Panc1 (cell line): ENCODE data around the gene LASP1. TPM values are rescaled to one million over a fixed set of nuclear protein-coding genes. Genes with fewer than 3 reads are reported as not detected.

ENCODE experiments used
- ATAC-seq: fragments of 200-7000 bp; cut with Tn5 transposase; 2 replicates; pipeline ENCODE4 v1.9.1; 2020; ENCODE audit warnings: mild to moderate bottlenecking, moderate library complexity
- BruUV-seq: library from RNA; stranded (reverse); fragments of 400-500 nt; replicated peaks from 2 replicates; lab custom pipeline; 2021; lab: Mats Ljungman, UMichigan
- CTCF ChIA-PET: fragments of 300-600 bp; sonication (Branson Sonifier 250); formaldehyde crosslinking; loops from one replicate; lab custom pipeline; 2022; ENCODE audit warnings: antibody characterized with exemption; lab: Charles Lee
- POLR2A ChIA-PET: fragments of 300-600 bp; sonication (Branson Sonifier 250); formaldehyde crosslinking; loops from one replicate; lab custom pipeline; 2022; ENCODE audit warnings: antibody characterized with exemption; lab: Charles Lee
- DNase-seq: peaks from one replicate; pipeline ENCODE4 v3.0.0-alpha.2; 2010; ENCODE audit warnings: low read depth, low spot score
- H3K27ac ChIP-seq: 2 replicates; pipeline ENCODE4 v1.5.1; 2011; ENCODE audit warnings: mild to moderate bottlenecking, low read length, inconsistent platforms
- H3K27me3 ChIP-seq: fragments of 200-500 bp; sonication (Bioruptor generic); 2 replicates; pipeline ENCODE4 v1.6.0; 2014; ENCODE audit warnings: low read length, inconsistent platforms; ENCODE audit not compliant: control insufficient read depth, insufficient read depth
- H3K36me3 ChIP-seq: fragments of 200-500 bp; sonication (Bioruptor generic); 2 replicates; pipeline ENCODE4 v1.5.1; 2014; ENCODE audit warnings: inconsistent platforms, mild to moderate bottlenecking, low read length, moderate library complexity; ENCODE audit not compliant: control insufficient read depth, insufficient read depth
- H3K4me1 ChIP-seq: 2 replicates; pipeline ENCODE4 v1.5.1; 2011; ENCODE audit warnings: inconsistent platforms, mild to moderate bottlenecking, low read length, moderate library complexity; ENCODE audit not compliant: control insufficient read depth, insufficient read depth
- H3K4me3 ChIP-seq, 2 experiments: 2 replicates each; pipeline ENCODE4 v1.5.1; 2011 to 2012; ENCODE audit warnings: low read depth in 2 of 2, low read length in 2 of 2, mild to moderate bottlenecking in 2 of 2, inconsistent platforms in 1 of 2, moderate library complexity in 1 of 2
- H3K9me3 ChIP-seq: fragments of 200-500 bp; sonication (Bioruptor generic); 2 replicates; pipeline ENCODE4 v1.5.1; 2014; ENCODE audit warnings: low read depth, mild to moderate bottlenecking, inconsistent platforms, low read length, moderate library complexity; ENCODE audit not compliant: control insufficient read depth, insufficient read depth
- POLR2AphosphoS5 ChIP-seq: IDR thresholded peaks from 2 replicates; pipeline ENCODE4 v1.6.1; 2012; ENCODE audit warnings: mild to moderate bottlenecking, low read depth, low read length, moderate library complexity
- SIN3A ChIP-seq: IDR thresholded peaks from 2 replicates; pipeline ENCODE4 v1.6.1; 2012; ENCODE audit warnings: low read depth, mild to moderate bottlenecking, low read length, moderate library complexity, borderline replicate concordance; ENCODE audit not compliant: insufficient read depth
- TCF7L2 ChIP-seq: IDR thresholded peaks from 2 replicates; pipeline ENCODE4 v1.6.1; 2011; ENCODE audit warnings: mild to moderate bottlenecking, low read depth, low read length, inconsistent platforms
- in situ Hi-C: cut with HindIII; loops from 2 replicates; pipeline ENCODE4 v1.10.0; 2016; ENCODE audit warnings: low sequenced_read_pairs, low pct_unique_long_range_greater_than_20kb
- intact Hi-C: fragments of 100-400 bp; cut with micrococcal nuclease; formaldehyde crosslinking; loops from one replicate; pipeline ENCODE4 v1.10.0; 2022; ENCODE audit not compliant: unreplicated experiment
- total RNA-seq: library from RNA; stranded (reverse); gene quantifications from one replicate; pipeline ENCODE4 v1.2.1, GENCODE V29; 2021; ENCODE audit not compliant: unreplicated experiment
- TF ChIP-seq, protein P1 (sequence below), 2 experiments: IDR thresholded peaks; 2 replicates each; pipeline ENCODE4 v1.6.1; 2011 to 2012; ENCODE audit warnings: low read depth in 2 of 2, control low read depth in 1 of 2, low read length in 1 of 2, mild to moderate bottlenecking in 1 of 2, moderate library complexity in 1 of 2; ENCODE audit not compliant: insufficient read depth in 1 of 2
- TF ChIP-seq, protein P2 (sequence below): fragments of 450-650 bp; IDR thresholded peaks from 2 replicates; pipeline ENCODE4 v1.5.1; 2017; ENCODE audit warnings: mild to moderate bottlenecking

The LASP1 gene
- total RNA-seq, 1 experiment from 2014 or later: 112 TPM

DNA sequence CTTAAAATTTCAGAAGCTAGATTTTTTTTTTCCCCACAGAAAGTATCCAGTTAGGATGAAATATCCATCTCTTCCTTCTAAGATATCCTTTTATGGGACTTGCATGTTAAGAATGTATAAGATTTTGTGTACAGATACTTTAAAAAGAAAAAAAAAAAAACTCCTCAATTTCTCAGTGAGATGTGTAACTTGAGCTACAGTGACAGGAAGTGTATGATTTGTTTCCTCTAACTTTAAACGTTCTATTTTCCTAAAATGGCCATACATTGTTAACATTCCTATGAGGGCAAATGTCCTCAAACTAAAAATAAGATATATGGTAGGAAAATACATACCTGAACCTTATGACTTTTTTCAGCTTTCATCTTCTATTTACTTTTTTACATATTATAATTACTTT, 88.5 kb downstream of the LASP1 start:
- CTCF ChIA-PET: no interaction called here
- Histone ChIP-seq H3K4me1 (no peaks in the 10 kb centered on the region; the same call in 1 of the 2 replicates), H3K27me3 (no peaks in the 10 kb centered on the region), H3K9me3 (no peaks in the 10 kb centered on the region), H3K36me3 (no peaks in the 10 kb centered on the region), H3K4me3 (no peak overlapping the region), H3K27ac (no peak overlapping the region)
- DNase-seq: no peak
- intact Hi-C loops: no loop called here
- BruUV-seq: no TSS peak
- POLR2A ChIA-PET: interaction anchor here (0.7 kb wide), 1 partner anchor 883 kb away, joined by 5 read pairs; no protein-coding TSS in a partner anchor
- in situ Hi-C loops: no loop called here
- ATAC-seq: no peak
- TF ChIP-seq, protein P1, sequence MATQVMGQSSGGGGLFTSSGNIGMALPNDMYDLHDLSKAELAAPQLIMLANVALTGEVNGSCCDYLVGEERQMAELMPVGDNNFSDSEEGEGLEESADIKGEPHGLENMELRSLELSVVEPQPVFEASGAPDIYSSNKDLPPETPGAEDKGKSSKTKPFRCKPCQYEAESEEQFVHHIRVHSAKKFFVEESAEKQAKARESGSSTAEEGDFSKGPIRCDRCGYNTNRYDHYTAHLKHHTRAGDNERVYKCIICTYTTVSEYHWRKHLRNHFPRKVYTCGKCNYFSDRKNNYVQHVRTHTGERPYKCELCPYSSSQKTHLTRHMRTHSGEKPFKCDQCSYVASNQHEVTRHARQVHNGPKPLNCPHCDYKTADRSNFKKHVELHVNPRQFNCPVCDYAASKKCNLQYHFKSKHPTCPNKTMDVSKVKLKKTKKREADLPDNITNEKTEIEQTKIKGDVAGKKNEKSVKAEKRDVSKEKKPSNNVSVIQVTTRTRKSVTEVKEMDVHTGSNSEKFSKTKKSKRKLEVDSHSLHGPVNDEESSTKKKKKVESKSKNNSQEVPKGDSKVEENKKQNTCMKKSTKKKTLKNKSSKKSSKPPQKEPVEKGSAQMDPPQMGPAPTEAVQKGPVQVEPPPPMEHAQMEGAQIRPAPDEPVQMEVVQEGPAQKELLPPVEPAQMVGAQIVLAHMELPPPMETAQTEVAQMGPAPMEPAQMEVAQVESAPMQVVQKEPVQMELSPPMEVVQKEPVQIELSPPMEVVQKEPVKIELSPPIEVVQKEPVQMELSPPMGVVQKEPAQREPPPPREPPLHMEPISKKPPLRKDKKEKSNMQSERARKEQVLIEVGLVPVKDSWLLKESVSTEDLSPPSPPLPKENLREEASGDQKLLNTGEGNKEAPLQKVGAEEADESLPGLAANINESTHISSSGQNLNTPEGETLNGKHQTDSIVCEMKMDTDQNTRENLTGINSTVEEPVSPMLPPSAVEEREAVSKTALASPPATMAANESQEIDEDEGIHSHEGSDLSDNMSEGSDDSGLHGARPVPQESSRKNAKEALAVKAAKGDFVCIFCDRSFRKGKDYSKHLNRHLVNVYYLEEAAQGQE (IDR thresholded peaks at IDR 0.05; ENCODE audit: insufficient read depth in 1 of 2, low read depth in 2 of 2, low read length in 1 of 2): no peak
- TF ChIP-seq, protein P2, sequence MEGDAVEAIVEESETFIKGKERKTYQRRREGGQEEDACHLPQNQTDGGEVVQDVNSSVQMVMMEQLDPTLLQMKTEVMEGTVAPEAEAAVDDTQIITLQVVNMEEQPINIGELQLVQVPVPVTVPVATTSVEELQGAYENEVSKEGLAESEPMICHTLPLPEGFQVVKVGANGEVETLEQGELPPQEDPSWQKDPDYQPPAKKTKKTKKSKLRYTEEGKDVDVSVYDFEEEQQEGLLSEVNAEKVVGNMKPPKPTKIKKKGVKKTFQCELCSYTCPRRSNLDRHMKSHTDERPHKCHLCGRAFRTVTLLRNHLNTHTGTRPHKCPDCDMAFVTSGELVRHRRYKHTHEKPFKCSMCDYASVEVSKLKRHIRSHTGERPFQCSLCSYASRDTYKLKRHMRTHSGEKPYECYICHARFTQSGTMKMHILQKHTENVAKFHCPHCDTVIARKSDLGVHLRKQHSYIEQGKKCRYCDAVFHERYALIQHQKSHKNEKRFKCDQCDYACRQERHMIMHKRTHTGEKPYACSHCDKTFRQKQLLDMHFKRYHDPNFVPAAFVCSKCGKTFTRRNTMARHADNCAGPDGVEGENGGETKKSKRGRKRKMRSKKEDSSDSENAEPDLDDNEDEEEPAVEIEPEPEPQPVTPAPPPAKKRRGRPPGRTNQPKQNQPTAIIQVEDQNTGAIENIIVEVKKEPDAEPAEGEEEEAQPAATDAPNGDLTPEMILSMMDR: no peak
- TF ChIP-seq SIN3A (no peak), TCF7L2 (no peak), POLR2AphosphoS5 (no peak)

DNA sequence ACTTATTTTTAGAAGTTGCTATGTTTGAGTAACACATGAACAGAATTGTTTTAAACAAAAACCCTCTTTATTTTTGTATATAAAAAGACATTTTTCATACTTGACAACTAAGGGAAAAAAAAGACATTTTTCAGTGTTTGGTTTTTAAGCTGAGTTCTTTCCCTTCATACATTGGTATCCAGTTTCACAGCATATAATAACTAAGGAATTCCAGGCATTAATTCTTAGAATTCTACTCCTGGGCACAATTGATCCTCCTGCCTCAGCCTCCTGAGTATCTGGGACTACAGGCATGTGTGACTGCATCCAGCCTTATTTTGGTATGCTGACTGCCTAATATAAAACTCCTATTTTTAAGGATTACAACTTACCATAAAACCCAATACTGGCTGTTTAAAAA, 88.9 kb downstream of the LASP1 start:
- in situ Hi-C loops (no loop called here), intact Hi-C loops (no loop called here)
- no peaks in the 10 kb centered on the region for H3K36me3 ChIP-seq
- DNase-seq (no peak), ATAC-seq (no peak)
- no peak overlapping the region for H3K4me3 ChIP-seq
- POLR2A ChIA-PET: interaction anchor here (0.7 kb wide), 1 partner anchor 883 kb away, joined by 5 read pairs; no protein-coding TSS in a partner anchor
- H3K27me3 ChIP-seq: no peaks in the 10 kb centered on the region
- TF ChIP-seq SIN3A (no peak), TCF7L2 (no peak), POLR2AphosphoS5 (no peak)
- TF ChIP-seq, protein P2: no peak
- TF ChIP-seq, protein P1 (IDR thresholded peaks at IDR 0.05; ENCODE audit: insufficient read depth in 1 of 2, low read depth in 2 of 2, low read length in 1 of 2): no peak
- no peak overlapping the region for H3K27ac ChIP-seq
- H3K4me1 ChIP-seq: no peaks in the 10 kb centered on the region; the same call in 1 of the 2 replicates
- no TSS peak for BruUV-seq
- no peaks in the 10 kb centered on the region for H3K9me3 ChIP-seq
- CTCF ChIA-PET: no interaction called here
